Spinal cord (tissue), 10 donors: ENCODE measurements around the gene NCOA3. TPM values are rescaled to one million over a fixed set of nuclear protein-coding genes. Genes with fewer than 3 reads are reported as not detected.
A peak's percentile ranks its signal among the peaks of the same experiment; 100 is the strongest.
"Not testable (repeated sequence)": the region's sequence is repeated elsewhere in the genome, so short reads cannot be mapped to it uniquely, and the experiment has no call there.

ENCODE experiments used
- DNase-seq, 6 donors: peaks; one replicate each; pipeline versions ENCODE4 v3.0.0 to v3.0.0-alpha.2; 2013 to 2015; ENCODE audit warnings: low spot score in 6 of 6, low read depth in 4 of 6
- H3K27ac ChIP-seq: one replicate; pipeline ENCODE4 v1.5.1; 2013; ENCODE audit warnings: low read depth, low read length, control low read depth
- H3K27me3 ChIP-seq: one replicate; pipeline ENCODE4 v1.6.1; 2013; ENCODE audit warnings: low read length; ENCODE audit not compliant: control insufficient read depth, insufficient read depth
- H3K36me3 ChIP-seq: one replicate; pipeline ENCODE4 v1.6.1; 2013; ENCODE audit warnings: low read length; ENCODE audit not compliant: control insufficient read depth, insufficient read depth
- H3K4me1 ChIP-seq: one replicate; pipeline ENCODE4 v1.6.1; 2013; ENCODE audit warnings: low read length; ENCODE audit not compliant: control insufficient read depth, insufficient read depth
- H3K4me3 ChIP-seq: one replicate; pipeline ENCODE4 v1.5.1; 2013; ENCODE audit warnings: low read depth, low read length, control low read depth
- H3K9me3 ChIP-seq: one replicate; pipeline ENCODE4 v1.6.1; 2013; ENCODE audit warnings: low read length; ENCODE audit not compliant: control insufficient read depth, insufficient read depth
- WGBS: methylation state at CpG from one replicate; pipeline ENCODE4 v1.1.5; 2013; ENCODE audit warnings: missing lambda C conversion rate; ENCODE audit not compliant: insufficient coverage; 5-methylcytosine and 5-hydroxymethylcytosine counted together
- polyA plus RNA-seq, 2 donors: library from polyadenylated mRNA; unstranded; fragments of 120-200 nt; gene quantifications; one replicate each; pipeline ENCODE4 v1.2.1, GENCODE V29; 2013; ENCODE audit not compliant: insufficient read length in 2 of 2
- total RNA-seq, 2 donors: library from RNA; depleted of rRNA in 1 of 2; stranded (reverse); fragments of 120-200 nt in 1 of 2; fragments of >200 nt in 1 of 2; gene quantifications; one replicate each; pipeline versions ENCODE4 v1.2.3 to v1.2.4, GENCODE V29; 2013 to 2014
- donor health status: healthy.

NCOA3 gene
- total and polyA plus RNA-seq, 4 donors, result 23.0 to 43.7 (median 33.4) TPM

DNA sequence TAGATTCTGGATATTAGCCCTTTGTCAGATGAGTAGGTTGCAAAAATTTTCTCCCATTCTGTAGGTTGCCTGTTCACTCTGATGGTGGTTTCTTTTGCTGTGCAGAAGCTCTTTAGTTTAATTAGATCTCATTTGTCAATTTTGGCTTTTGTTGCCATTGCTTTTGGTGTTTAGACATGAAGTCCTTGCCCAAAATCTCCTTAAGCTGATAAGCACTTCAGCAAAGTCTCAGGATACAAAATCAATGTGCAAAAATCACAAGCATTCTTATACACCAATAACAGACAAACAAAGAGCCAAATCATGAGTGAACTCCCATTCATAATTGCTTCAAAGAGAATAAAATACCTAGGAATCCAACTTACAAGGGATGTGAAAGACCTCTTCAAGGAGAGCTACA is 52.6 kb downstream of the NCOA3 start:
- H3K4me1 ChIP-seq, H3K9me3 ChIP-seq, H3K36me3 ChIP-seq, H3K4me3 ChIP-seq, H3K27ac ChIP-seq, DNase-seq, H3K27me3 ChIP-seq: not testable (repeated sequence)

DNA sequence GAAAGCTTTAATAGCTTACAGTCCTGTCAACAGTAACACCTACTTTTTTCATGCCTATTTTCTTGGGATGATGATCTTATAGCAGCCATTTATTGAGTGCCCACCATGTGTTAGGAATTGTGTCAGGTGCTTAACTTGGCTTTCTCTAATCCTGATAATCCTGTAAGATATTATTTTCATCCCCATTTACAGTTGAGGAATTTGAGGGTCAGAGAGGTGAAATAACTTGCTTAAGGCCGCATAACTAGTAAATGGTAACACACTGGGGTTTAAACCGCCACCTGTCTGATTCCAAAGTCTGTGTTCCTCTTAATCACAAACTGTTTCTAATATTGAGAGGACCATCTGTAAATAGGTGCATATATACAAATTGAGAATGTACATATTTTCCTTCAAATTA is 55.5 kb downstream of the NCOA3 start:
- Histone ChIP-seq H3K36me3 (no peaks in the 10 kb centered on the region), H3K27me3 (no peaks in the 10 kb centered on the region), H3K4me3 (no peak overlapping the region), H3K9me3 (no peaks in the 10 kb centered on the region), H3K4me1 (peaks cover 10% of the 10 kb centered on the region), H3K27ac (no peak overlapping the region)
- WGBS, result no CpG with 5 or more reads among the region's 2 CpGs
- DNase-seq, result no peak

DNA sequence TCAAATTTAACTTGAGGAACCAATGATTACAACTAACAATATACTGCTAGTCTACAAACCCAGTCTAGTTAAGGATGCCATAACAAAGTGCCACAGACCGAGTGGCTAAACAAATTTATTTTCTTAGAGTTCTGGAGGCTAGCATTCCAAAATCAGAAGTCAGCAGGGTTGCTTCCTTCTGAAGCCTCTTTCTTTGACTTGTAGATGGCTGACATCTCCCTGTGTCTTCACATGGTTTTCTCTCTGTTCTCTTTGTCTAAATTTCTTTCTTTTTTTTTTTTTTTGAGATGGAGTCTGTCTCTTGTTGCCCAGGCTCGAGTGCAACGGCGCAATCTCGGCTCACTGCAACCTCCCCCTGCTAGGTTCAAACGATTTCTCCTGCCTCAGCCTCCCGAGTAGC is 56.1 kb downstream of the NCOA3 start:
- no peak overlapping the region for H3K27ac ChIP-seq
- H3K4me3 ChIP-seq, result no peak overlapping the region
- DNase-seq, result no peak
- no peaks in the 10 kb centered on the region for H3K9me3 ChIP-seq
- no peaks in the 10 kb centered on the region for H3K36me3 ChIP-seq
- no peaks in the 10 kb centered on the region for H3K27me3 ChIP-seq
- H3K4me1 ChIP-seq, result peaks cover 10% of the 10 kb centered on the region
- WGBS, result 33% methylated on average over 1 of the region's 7 CpGs

GRCh38 chr20:47558295-47559066 is 56.8 kb downstream of the NCOA3 start:
- Histone ChIP-seq H3K4me1 (peaks cover 10% of the 10 kb centered on the region), H3K27ac (peak overlapping the region; percentile 61)
- 82% methylated on average over 4 of the region's 10 CpGs for WGBS

GRCh38 chr20:47559141-47559540 is 57.5 kb downstream of the NCOA3 start:
- H3K27me3 ChIP-seq, result no peaks in the 10 kb centered on the region
- H3K4me1 ChIP-seq, result peaks cover 10% of the 10 kb centered on the region
- no peak overlapping the region for H3K4me3 ChIP-seq
- H3K9me3 ChIP-seq, result no peaks in the 10 kb centered on the region
- H3K36me3 ChIP-seq, result no peaks in the 10 kb centered on the region
- H3K27ac ChIP-seq, result peak overlapping the region; percentile 61
- DNase-seq, result peak in 2 of 6 donors; percentile 54 to 72

More at GRCh38 chr20:47558295-47559066, 56.8 kb downstream of the NCOA3 start:
- DNase-seq, result no peak
- no peak overlapping the region for H3K4me3 ChIP-seq
- no peaks in the 10 kb centered on the region for H3K36me3 ChIP-seq
- no peaks in the 10 kb centered on the region for H3K9me3 ChIP-seq
- H3K27me3 ChIP-seq, result no peaks in the 10 kb centered on the region

GRCh38 chr20:47561180-47561579 is 59.5 kb downstream of the NCOA3 start:
- peaks cover 10% of the 10 kb centered on the region for H3K4me1 ChIP-seq
- H3K36me3 ChIP-seq, result no peaks in the 10 kb centered on the region
- H3K4me3 ChIP-seq, result no peak overlapping the region
- no peaks in the 10 kb centered on the region for H3K27me3 ChIP-seq
- H3K27ac ChIP-seq, result no peak overlapping the region
- H3K9me3 ChIP-seq, result no peaks in the 10 kb centered on the region
- DNase-seq, result no peak
- WGBS, result 69% methylated on average over 3 of the region's 3 CpGs

- Histone ChIP-seq H3K27ac (no peak overlapping the region), H3K36me3 (no peaks in the 10 kb centered on the region), H3K9me3 (no peaks in the 10 kb centered on the region), H3K4me1 (peaks cover 10% of the 10 kb centered on the region), H3K27me3 (no peaks in the 10 kb centered on the region), H3K4me3 (no peak overlapping the region)
- no peak for DNase-seq
- no CpG with 5 or more reads among the region's 4 CpGs for WGBS
Observed at GRCh38 chr20:47561603-47562583, 60.2 kb downstream of the NCOA3 start.

GRCh38 chr20:47566269-47566668 is 64.6 kb downstream of the NCOA3 start:
- no peaks in the 10 kb centered on the region for H3K9me3 ChIP-seq
- DNase-seq, result no peak
- H3K27me3 ChIP-seq, result no peaks in the 10 kb centered on the region
- WGBS, result 100% methylated on average over 3 of the region's 5 CpGs
- no peaks in the 10 kb centered on the region for H3K36me3 ChIP-seq
- H3K4me3 ChIP-seq, result no peak overlapping the region
- peaks cover 4% of the 10 kb centered on the region for H3K4me1 ChIP-seq
- H3K27ac ChIP-seq, result no peak overlapping the region

- Histone ChIP-seq H3K36me3 (no peaks in the 10 kb centered on the region), H3K4me1 (peaks cover 4% of the 10 kb centered on the region), H3K27ac (no peak overlapping the region), H3K4me3 (no peak overlapping the region), H3K27me3 (no peaks in the 10 kb centered on the region), H3K9me3 (peaks cover 1% of the 10 kb centered on the region)
- peak in 2 of 6 donors; percentile 52 to 66 for DNase-seq
- 20% methylated on average over 1 of the region's 2 CpGs for WGBS
Observed at GRCh38 chr20:47568019-47568418, 66.3 kb downstream of the NCOA3 start.
